ENCODE results near the gene NFIC. TPM values are rescaled to one million over a fixed set of nuclear protein-coding genes. Genes with fewer than 3 reads are reported as not detected.
A peak's percentile ranks its signal among the peaks of the same experiment; 100 is the strongest.
"Not testable (repeated sequence)": the region's sequence is repeated elsewhere in the genome, so short reads cannot be mapped to it uniquely, and the experiment has no call there.

The NFIC gene
- total RNA-seq, 4 donors from 2014 or later = 76.2 to 183 (median 132) TPM

DNA sequence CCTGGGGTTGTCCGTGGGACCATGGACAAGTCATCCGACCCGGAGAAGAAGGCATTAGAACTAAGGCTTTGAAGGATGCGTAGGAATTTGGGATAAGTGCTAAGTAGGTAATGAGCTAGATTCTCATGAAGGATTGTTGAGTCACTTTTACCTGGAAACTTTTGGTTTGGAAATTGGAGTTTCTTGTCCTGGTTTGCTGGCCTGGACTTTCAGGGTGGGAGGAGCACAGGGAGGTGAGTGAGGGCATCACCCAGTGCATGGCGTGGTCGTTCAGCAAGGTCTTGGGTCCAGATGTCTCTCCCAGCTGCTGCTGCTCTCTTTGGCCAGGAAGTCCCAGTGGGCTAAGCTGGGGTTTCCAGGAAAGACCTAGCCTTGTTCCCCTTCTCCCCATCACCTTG, 7.6 kb downstream of the NFIC start:
- Histone ChIP-seq H3K9me3 (no peaks in the 10 kb centered on the region), H3K27ac (peak overlapping the region; percentile 21 to 89 (median 88)), H3K4me3 (replicated peaks in 1 of 3) (no peak overlapping the region), H3K4me1 (peaks cover 45 to 49% of the 10 kb centered on the region in 2 donors), H3K36me3 (no peaks in the 10 kb centered on the region), H3K27me3 (no peaks in the 10 kb centered on the region)
- no peak for DNase-seq
- 85 to 86% methylated on average over 6 of the region's 6 CpGs for WGBS, 2 donors
- intact Hi-C loops (cut with DNase I) = no loop called here
- TF ChIP-seq, protein P1, sequence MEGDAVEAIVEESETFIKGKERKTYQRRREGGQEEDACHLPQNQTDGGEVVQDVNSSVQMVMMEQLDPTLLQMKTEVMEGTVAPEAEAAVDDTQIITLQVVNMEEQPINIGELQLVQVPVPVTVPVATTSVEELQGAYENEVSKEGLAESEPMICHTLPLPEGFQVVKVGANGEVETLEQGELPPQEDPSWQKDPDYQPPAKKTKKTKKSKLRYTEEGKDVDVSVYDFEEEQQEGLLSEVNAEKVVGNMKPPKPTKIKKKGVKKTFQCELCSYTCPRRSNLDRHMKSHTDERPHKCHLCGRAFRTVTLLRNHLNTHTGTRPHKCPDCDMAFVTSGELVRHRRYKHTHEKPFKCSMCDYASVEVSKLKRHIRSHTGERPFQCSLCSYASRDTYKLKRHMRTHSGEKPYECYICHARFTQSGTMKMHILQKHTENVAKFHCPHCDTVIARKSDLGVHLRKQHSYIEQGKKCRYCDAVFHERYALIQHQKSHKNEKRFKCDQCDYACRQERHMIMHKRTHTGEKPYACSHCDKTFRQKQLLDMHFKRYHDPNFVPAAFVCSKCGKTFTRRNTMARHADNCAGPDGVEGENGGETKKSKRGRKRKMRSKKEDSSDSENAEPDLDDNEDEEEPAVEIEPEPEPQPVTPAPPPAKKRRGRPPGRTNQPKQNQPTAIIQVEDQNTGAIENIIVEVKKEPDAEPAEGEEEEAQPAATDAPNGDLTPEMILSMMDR (IDR thresholded peaks at IDR 0.05) = no peak
- TF ChIP-seq POLR2A (IDR thresholded peaks at IDR 0.05) = no peak

DNA sequence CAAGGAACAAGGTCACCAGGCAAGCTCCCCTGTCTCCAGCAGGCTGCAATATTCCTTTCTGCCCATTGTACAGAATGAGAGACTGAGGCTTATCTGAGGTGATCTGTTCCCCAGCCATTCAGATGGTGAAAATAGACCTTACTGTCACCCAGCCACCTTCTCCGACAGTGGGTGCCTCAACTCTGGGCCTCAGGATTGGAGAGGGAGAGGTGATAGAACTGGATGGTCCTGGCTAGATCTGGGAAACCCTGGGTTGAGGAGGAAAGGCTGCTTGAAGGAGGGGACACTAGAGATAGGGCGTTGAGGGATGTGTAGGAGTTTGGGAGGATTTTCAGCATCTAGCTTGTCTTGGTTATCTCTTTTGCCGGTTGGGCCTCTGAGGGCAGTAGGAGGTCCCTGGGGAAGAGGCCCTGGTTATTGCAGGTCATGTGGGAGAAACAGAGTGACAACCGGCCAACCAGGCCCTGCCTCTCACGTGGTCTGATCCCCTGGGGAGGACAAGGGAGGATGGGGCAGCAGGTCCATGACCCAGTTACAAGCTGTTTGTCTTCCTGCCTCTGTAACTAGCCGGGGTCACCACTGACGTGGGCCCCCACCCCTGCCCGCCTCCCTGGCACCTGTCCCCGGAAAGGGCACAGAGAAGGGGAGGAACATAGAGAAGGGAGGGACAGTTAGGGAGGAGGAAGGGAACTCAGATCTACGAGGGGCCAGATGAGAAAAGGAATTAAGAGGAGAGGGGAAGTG, 8.2 kb downstream of the NFIC start:
- no peaks in the 10 kb centered on the region for H3K27me3 ChIP-seq
- WGBS, 2 donors = 24 to 26% methylated on average over 9 to 10 of the region's 10 CpGs
- no peak for TF ChIP-seq POLR2A (IDR thresholded peaks at IDR 0.05)
- TF ChIP-seq, protein P1 (IDR thresholded peaks at IDR 0.05) = no peak
- H3K4me1 ChIP-seq = peaks cover 42 to 45% of the 10 kb centered on the region in 2 donors
- intact Hi-C loops (cut with DNase I) = no loop called here
- peak overlapping the region; percentile 21 to 89 (median 88) for H3K27ac ChIP-seq
- no peak overlapping the region for H3K4me3 ChIP-seq (replicated peaks in 1 of 3)
- H3K36me3 ChIP-seq = no peaks in the 10 kb centered on the region
- H3K9me3 ChIP-seq = no peaks in the 10 kb centered on the region
- peak; percentile 69 to 72 for DNase-seq

- peaks cover 37 to 39% of the 10 kb centered on the region in 2 donors for H3K4me1 ChIP-seq
- intact Hi-C loops (cut with DNase I) = no loop called here
- peak overlapping the region; percentile 21 to 89 (median 88) for H3K27ac ChIP-seq
- H3K9me3 ChIP-seq = no peaks in the 10 kb centered on the region
- no peak overlapping the region for H3K4me3 ChIP-seq (replicated peaks in 1 of 3)
- no peaks in the 10 kb centered on the region for H3K27me3 ChIP-seq
- no peak for TF ChIP-seq POLR2A (IDR thresholded peaks at IDR 0.05)
- TF ChIP-seq, protein P1 (IDR thresholded peaks at IDR 0.05) = no peak
- 15 to 36% methylated on average over 8 to 15 of the region's 32 CpGs for WGBS, 2 donors
- peak; percentile 67 to 72 for DNase-seq
- no peaks in the 10 kb centered on the region for H3K36me3 ChIP-seq
Observed at GRCh38 chr19:3375221-3376090, 9.1 kb downstream of the NFIC start.

DNA sequence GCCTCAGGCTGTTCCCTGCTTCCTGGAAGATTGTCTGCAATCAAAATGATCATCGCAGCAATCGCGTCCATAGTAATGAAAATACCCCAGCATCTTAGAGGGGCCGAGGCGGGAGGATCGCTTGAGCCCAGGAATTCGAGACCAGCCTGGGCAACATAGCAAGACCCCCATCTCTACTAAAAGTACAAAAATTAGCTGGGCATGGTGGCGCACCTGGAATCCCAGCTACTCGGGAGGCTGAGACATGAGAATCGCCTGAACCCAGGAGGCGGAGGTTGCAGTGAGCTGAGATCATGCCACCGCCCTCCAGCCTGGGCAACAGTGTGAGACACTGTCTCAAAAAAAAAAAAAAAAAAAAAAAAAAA, 9.7 kb downstream of the NFIC start:
- H3K36me3 ChIP-seq; H3K4me3 ChIP-seq (replicated peaks in 1 of 3); H3K27me3 ChIP-seq; H3K9me3 ChIP-seq; intact Hi-C loops (cut with DNase I); DNase-seq: not testable (repeated sequence)
- Histone ChIP-seq H3K27ac (peak overlapping the region; percentile 21 to 89 (median 88)), H3K4me1 (peaks cover 31 to 34% of the 10 kb centered on the region in 2 donors)
- WGBS, 2 donors = 78 to 89% methylated on average over 12 of the region's 12 CpGs

DNA sequence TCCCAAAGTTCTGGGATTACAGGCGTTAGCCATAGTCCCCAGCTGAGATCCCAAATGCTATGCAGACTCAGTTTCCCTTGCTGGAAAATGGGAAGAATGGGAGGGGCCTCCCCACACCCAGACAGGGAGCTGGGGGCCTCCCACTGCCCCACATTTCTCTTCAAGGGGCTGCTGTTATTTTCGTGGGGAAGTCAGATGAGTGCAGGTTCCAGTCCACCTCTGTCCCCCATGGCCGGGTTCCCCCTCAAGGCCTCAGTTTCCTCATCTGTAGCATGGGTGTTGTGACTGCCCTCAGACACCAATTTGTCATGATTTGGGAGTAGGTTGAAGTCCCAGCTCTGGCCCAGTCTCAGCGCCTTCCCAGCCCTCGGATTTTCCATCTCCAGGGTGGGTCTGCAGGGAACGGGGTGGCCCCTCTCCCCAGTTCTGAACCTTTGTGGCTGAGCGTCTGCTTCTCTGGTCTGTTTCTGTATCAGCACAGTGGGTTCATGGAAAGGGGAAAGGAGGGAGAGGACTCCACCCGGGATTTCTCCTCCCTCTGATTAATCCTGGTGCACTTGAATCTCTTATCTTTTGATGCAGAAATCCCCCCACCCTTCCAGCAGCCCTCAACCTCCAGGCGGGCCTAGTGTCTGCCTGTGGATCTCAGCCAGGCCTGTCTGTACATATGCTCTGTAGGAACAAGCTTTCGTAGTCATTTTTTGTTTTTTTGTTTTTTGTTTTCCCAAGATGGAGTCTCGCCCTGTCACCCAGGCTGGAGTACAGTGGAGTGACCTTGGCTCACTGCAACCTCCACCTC, 12.2 kb downstream of the NFIC start:
- H3K27ac ChIP-seq = peak overlapping the region in 2 of 3 donors; percentile 30 to 61
- no peak for DNase-seq
- TF ChIP-seq, protein P1 (IDR thresholded peaks at IDR 0.05) = no peak
- peaks cover 7 to 12% of the 10 kb centered on the region in 2 donors for H3K36me3 ChIP-seq
- peaks cover 31 to 47% of the 10 kb centered on the region in 2 donors for H3K4me1 ChIP-seq
- 80 to 85% methylated on average over 11 of the region's 11 CpGs for WGBS, 2 donors
- intact Hi-C loops (cut with DNase I) = no loop called here
- no peaks in the 10 kb centered on the region for H3K27me3 ChIP-seq
- no peak overlapping the region for H3K4me3 ChIP-seq (replicated peaks in 1 of 3)
- no peaks in the 10 kb centered on the region for H3K9me3 ChIP-seq
